Spinal cord (tissue), 10 donors: Measurements from ENCODE around the gene PPT1. TPM values are rescaled to one million over a fixed set of nuclear protein-coding genes. Genes with fewer than 3 reads are reported as not detected.

Experiments used
- DNase-seq, 6 donors: peaks; one replicate each; pipeline versions ENCODE4 v3.0.0 to v3.0.0-alpha.2; 2013 to 2015; ENCODE audit warnings: low spot score in 6 of 6, low read depth in 4 of 6
- H3K27ac ChIP-seq: one replicate; pipeline ENCODE4 v1.5.1; 2013; ENCODE audit warnings: low read depth, low read length, control low read depth
- H3K27me3 ChIP-seq: one replicate; pipeline ENCODE4 v1.6.1; 2013; ENCODE audit warnings: low read length; ENCODE audit not compliant: control insufficient read depth, insufficient read depth
- H3K36me3 ChIP-seq: one replicate; pipeline ENCODE4 v1.6.1; 2013; ENCODE audit warnings: low read length; ENCODE audit not compliant: control insufficient read depth, insufficient read depth
- H3K4me1 ChIP-seq: one replicate; pipeline ENCODE4 v1.6.1; 2013; ENCODE audit warnings: low read length; ENCODE audit not compliant: control insufficient read depth, insufficient read depth
- H3K4me3 ChIP-seq: one replicate; pipeline ENCODE4 v1.5.1; 2013; ENCODE audit warnings: low read depth, low read length, control low read depth
- H3K9me3 ChIP-seq: one replicate; pipeline ENCODE4 v1.6.1; 2013; ENCODE audit warnings: low read length; ENCODE audit not compliant: control insufficient read depth, insufficient read depth
- WGBS: methylation state at CpG from one replicate; pipeline ENCODE4 v1.1.5; 2013; ENCODE audit warnings: missing lambda C conversion rate; ENCODE audit not compliant: insufficient coverage; 5-methylcytosine and 5-hydroxymethylcytosine counted together
- polyA plus RNA-seq, 2 donors: library from polyadenylated mRNA; unstranded; fragments of 120-200 nt; gene quantifications; one replicate each; pipeline ENCODE4 v1.2.1, GENCODE V29; 2013; ENCODE audit not compliant: insufficient read length in 2 of 2
- total RNA-seq, 2 donors: library from RNA; depleted of rRNA in 1 of 2; stranded (reverse); fragments of 120-200 nt in 1 of 2; fragments of >200 nt in 1 of 2; gene quantifications; one replicate each; pipeline versions ENCODE4 v1.2.3 to v1.2.4, GENCODE V29; 2013 to 2014
- donor health status: healthy.

PPT1 gene
- total and polyA plus RNA-seq, 4 donors, result 87.4 to 124 (median 115) TPM

- H3K27me3 ChIP-seq, result no peaks in the 10 kb centered on the region
- no peak overlapping the region for H3K4me3 ChIP-seq
- WGBS, result 94% methylated on average over 3 of the region's 3 CpGs
- DNase-seq, result no peak
- H3K4me1 ChIP-seq, result peaks cover 29% of the 10 kb centered on the region
- no peaks in the 10 kb centered on the region for H3K9me3 ChIP-seq
- H3K36me3 ChIP-seq, result peaks cover 8% of the 10 kb centered on the region
- no peak overlapping the region for H3K27ac ChIP-seq
These were observed 51.3 kb downstream of the PPT1 start for GRCh38 chr1:40045766-40046165.

GRCh38 chr1:40045182-40045581 is 51.9 kb downstream of the PPT1 start:
- Histone ChIP-seq H3K36me3 (peaks cover 8% of the 10 kb centered on the region), H3K4me1 (peaks cover 31% of the 10 kb centered on the region), H3K27me3 (no peaks in the 10 kb centered on the region), H3K27ac (no peak overlapping the region), H3K4me3 (no peak overlapping the region), H3K9me3 (no peaks in the 10 kb centered on the region)
- 100% methylated on average over 1 of the region's 4 CpGs for WGBS
- DNase-seq, result no peak

GRCh38 chr1:40044110-40044509 is 52.9 kb downstream of the PPT1 start:
- Histone ChIP-seq H3K9me3 (no peaks in the 10 kb centered on the region), H3K27ac (no peak overlapping the region), H3K4me3 (no peak overlapping the region), H3K4me1 (peaks cover 37% of the 10 kb centered on the region), H3K36me3 (peaks cover 8% of the 10 kb centered on the region), H3K27me3 (no peaks in the 10 kb centered on the region)
- DNase-seq, result no peak
- WGBS, result no CpG with 5 or more reads among the region's 3 CpGs

- Histone ChIP-seq H3K4me1 (peaks cover 37% of the 10 kb centered on the region), H3K4me3 (no peak overlapping the region), H3K9me3 (no peaks in the 10 kb centered on the region), H3K36me3 (peaks cover 8% of the 10 kb centered on the region), H3K27ac (no peak overlapping the region), H3K27me3 (no peaks in the 10 kb centered on the region)
- 91% methylated on average over 4 of the region's 4 CpGs for WGBS
- no peak for DNase-seq
These were observed 54.7 kb downstream of the PPT1 start for GRCh38 chr1:40042341-40042740.

- 7% methylated on average over 3 of the region's 5 CpGs for WGBS
These were observed 55.6 kb downstream of the PPT1 start for GRCh38 chr1:40041466-40041838.

GRCh38 chr1:40040511-40041465 is 56.3 kb downstream of the PPT1 start, which contains the start of gene CAP1:
Gene CAP1 (plus strand): TSS chr1:40040729. CDS start chr1:40059347, 18,618 bp downstream.
- peaks cover 34% of the 10 kb centered on the region for H3K4me1 ChIP-seq
- peak within 1 kb of the TSS; percentile 98 for H3K27ac ChIP-seq
- peak; percentile 92 to 100 (median 98) for DNase-seq
- WGBS, result under 1% methylated on average over 58 of the region's 65 CpGs
- H3K4me3 ChIP-seq, result peak within 1 kb of the TSS; percentile 100
- no peaks in the 10 kb centered on the region for H3K27me3 ChIP-seq
- H3K9me3 ChIP-seq, result no peaks in the 10 kb centered on the region
- H3K36me3 ChIP-seq, result peaks cover 8% of the 10 kb centered on the region

More at GRCh38 chr1:40041466-40041838, 55.6 kb downstream of the PPT1 start:
- Histone ChIP-seq H3K27me3 (no peaks in the 10 kb centered on the region), H3K36me3 (peaks cover 8% of the 10 kb centered on the region), H3K4me3 (peak overlapping the region; percentile 100), H3K27ac (peak overlapping the region; percentile 98), H3K4me1 (peaks cover 37% of the 10 kb centered on the region), H3K9me3 (no peaks in the 10 kb centered on the region)
- DNase-seq, result no peak

- WGBS, result 0% methylated on average over 48 of the region's 52 CpGs
- peaks cover 34% of the 10 kb centered on the region for H3K4me1 ChIP-seq
- H3K36me3 ChIP-seq, result peaks cover 4% of the 10 kb centered on the region
- peak in 5 of 6 donors; percentile 17 to 79 (median 26) for DNase-seq
- peak overlapping the region; percentile 98 for H3K27ac ChIP-seq
- H3K9me3 ChIP-seq, result no peaks in the 10 kb centered on the region
- no peaks in the 10 kb centered on the region for H3K27me3 ChIP-seq
- H3K4me3 ChIP-seq, result peak overlapping the region; percentile 100
These were observed 57.1 kb downstream of the PPT1 start for GRCh38 chr1:40039757-40040510.

GRCh38 chr1:40039245-40039756 is 57.8 kb downstream of the PPT1 start:
- Histone ChIP-seq H3K36me3 (peaks cover 4% of the 10 kb centered on the region), H3K4me3 (peak overlapping the region; percentile 100), H3K27ac (peak overlapping the region; percentile 98), H3K4me1 (peaks cover 34% of the 10 kb centered on the region), H3K27me3 (no peaks in the 10 kb centered on the region), H3K9me3 (no peaks in the 10 kb centered on the region)
- WGBS, result under 1% methylated on average over 10 of the region's 10 CpGs
- peak; percentile 31 to 90 (median 42) for DNase-seq

- peaks cover 34% of the 10 kb centered on the region for H3K4me1 ChIP-seq
- no peaks in the 10 kb centered on the region for H3K27me3 ChIP-seq
- peaks cover 4% of the 10 kb centered on the region for H3K36me3 ChIP-seq
- no peaks in the 10 kb centered on the region for H3K9me3 ChIP-seq
- no CpG with 5 or more reads among the region's 3 CpGs for WGBS
- peak overlapping the region; percentile 98 for H3K27ac ChIP-seq
- no peak overlapping the region for H3K4me3 ChIP-seq
- DNase-seq, result no peak
These were observed 58.4 kb downstream of the PPT1 start for GRCh38 chr1:40038697-40039096.
